ENCODE data around the gene MTCL1. TPM values are rescaled to one million over a fixed set of nuclear protein-coding genes. Genes with fewer than 3 reads are reported as not detected.
A peak's percentile ranks its signal among the peaks of the same experiment; 100 is the strongest.

MTCL1 gene
- total and polyA plus RNA-seq, 7 experiments from 2014 or later, result 0.17 to 0.81 (median 0.61) TPM; not detected in 4

- Mint-ChIP-seq H3K27ac (no peak overlapping the region), H3K9me3 (no peaks in the 10 kb centered on the region), H3K4me3 (no peak overlapping the region), H3K36me3 (no peaks in the 10 kb centered on the region), H3K4me1 (no peaks in the 10 kb centered on the region), H3K27me3 (peaks cover 0 to 15% (median 0%) of the 10 kb centered on the region in 5 donors)
- ATAC-seq, result no peak
- Histone ChIP-seq H3K36me3 (ENCODE audit: control insufficient read depth in 2 of 3, insufficient read depth in 3 of 3, low read length in 3 of 3) (no peaks in the 10 kb centered on the region), H3K9me3 (ENCODE audit: control insufficient read depth in 2 of 3, low read length in 3 of 3) (no peaks in the 10 kb centered on the region), H3K4me3 (ENCODE audit: low read length) (no peak overlapping the region), H3K4me1 (ENCODE audit: control insufficient read depth in 2 of 2, insufficient read depth in 2 of 2, low read length in 2 of 2) (no peaks in the 10 kb centered on the region), H3K27me3 (ENCODE audit: control insufficient read depth in 2 of 2, insufficient read depth in 2 of 2, low read length in 2 of 2) (no peaks in the 10 kb centered on the region), H3K27ac (ENCODE audit: low read depth, low read length) (no peak overlapping the region)
- DNase-seq, result no peak
- ChIA-PET POLR2A (no interaction called here), CTCF (no interaction called here)
- intact Hi-C loops (cut with micrococcal nuclease), result no loop called here
Measured at GRCh38 chr18:8770657-8771056, 65.3 kb downstream of the MTCL1 start.

- Histone ChIP-seq H3K4me3 (ENCODE audit: low read length) (no peak overlapping the region), H3K27me3 (ENCODE audit: control insufficient read depth in 2 of 2, insufficient read depth in 2 of 2, low read length in 2 of 2) (no peaks in the 10 kb centered on the region), H3K9me3 (ENCODE audit: control insufficient read depth in 2 of 3, low read length in 3 of 3) (no peaks in the 10 kb centered on the region), H3K4me1 (ENCODE audit: control insufficient read depth in 2 of 2, insufficient read depth in 2 of 2, low read length in 2 of 2) (no peaks in the 10 kb centered on the region), H3K27ac (ENCODE audit: low read depth, low read length) (no peak overlapping the region), H3K36me3 (ENCODE audit: control insufficient read depth in 2 of 3, insufficient read depth in 3 of 3, low read length in 3 of 3) (no peaks in the 10 kb centered on the region)
- H3K4me3 Mint-ChIP-seq, result no peak overlapping the region
- POLR2A ChIA-PET, result no interaction called here
- intact Hi-C loops (cut with micrococcal nuclease), result no loop called here
- no peak for ATAC-seq
- H3K27me3 Mint-ChIP-seq, result peaks cover 0 to 15% (median 0%) of the 10 kb centered on the region in 5 donors
- CTCF ChIA-PET, result no interaction called here
- no peak overlapping the region for H3K27ac Mint-ChIP-seq
- DNase-seq, result no peak
- H3K9me3 Mint-ChIP-seq, result no peaks in the 10 kb centered on the region
- no peaks in the 10 kb centered on the region for H3K4me1 Mint-ChIP-seq
- H3K36me3 Mint-ChIP-seq, result no peaks in the 10 kb centered on the region
Measured at GRCh38 chr18:8771930-8772329, 66.6 kb downstream of the MTCL1 start.

- no peak overlapping the region for H3K27ac Mint-ChIP-seq
- DNase-seq, result no peak
- H3K9me3 Mint-ChIP-seq, result no peaks in the 10 kb centered on the region
- Histone ChIP-seq H3K4me3 (ENCODE audit: low read length) (no peak overlapping the region), H3K36me3 (ENCODE audit: control insufficient read depth in 2 of 3, insufficient read depth in 3 of 3, low read length in 3 of 3) (no peaks in the 10 kb centered on the region), H3K27ac (ENCODE audit: low read depth, low read length) (no peak overlapping the region), H3K27me3 (ENCODE audit: control insufficient read depth in 2 of 2, insufficient read depth in 2 of 2, low read length in 2 of 2) (no peaks in the 10 kb centered on the region), H3K9me3 (ENCODE audit: control insufficient read depth in 2 of 3, low read length in 3 of 3) (no peaks in the 10 kb centered on the region), H3K4me1 (ENCODE audit: control insufficient read depth in 2 of 2, insufficient read depth in 2 of 2, low read length in 2 of 2) (no peaks in the 10 kb centered on the region)
- H3K4me1 Mint-ChIP-seq, result no peaks in the 10 kb centered on the region
- H3K27me3 Mint-ChIP-seq, result peaks cover 0 to 7% (median 0%) of the 10 kb centered on the region in 5 donors
- ChIA-PET CTCF (no interaction called here), POLR2A (no interaction called here)
- intact Hi-C loops (cut with micrococcal nuclease), result no loop called here
- ATAC-seq, result no peak
- no peak overlapping the region for H3K4me3 Mint-ChIP-seq
- no peaks in the 10 kb centered on the region for H3K36me3 Mint-ChIP-seq
Measured at GRCh38 chr18:8773980-8774379, 68.6 kb downstream of the MTCL1 start.

DNA sequence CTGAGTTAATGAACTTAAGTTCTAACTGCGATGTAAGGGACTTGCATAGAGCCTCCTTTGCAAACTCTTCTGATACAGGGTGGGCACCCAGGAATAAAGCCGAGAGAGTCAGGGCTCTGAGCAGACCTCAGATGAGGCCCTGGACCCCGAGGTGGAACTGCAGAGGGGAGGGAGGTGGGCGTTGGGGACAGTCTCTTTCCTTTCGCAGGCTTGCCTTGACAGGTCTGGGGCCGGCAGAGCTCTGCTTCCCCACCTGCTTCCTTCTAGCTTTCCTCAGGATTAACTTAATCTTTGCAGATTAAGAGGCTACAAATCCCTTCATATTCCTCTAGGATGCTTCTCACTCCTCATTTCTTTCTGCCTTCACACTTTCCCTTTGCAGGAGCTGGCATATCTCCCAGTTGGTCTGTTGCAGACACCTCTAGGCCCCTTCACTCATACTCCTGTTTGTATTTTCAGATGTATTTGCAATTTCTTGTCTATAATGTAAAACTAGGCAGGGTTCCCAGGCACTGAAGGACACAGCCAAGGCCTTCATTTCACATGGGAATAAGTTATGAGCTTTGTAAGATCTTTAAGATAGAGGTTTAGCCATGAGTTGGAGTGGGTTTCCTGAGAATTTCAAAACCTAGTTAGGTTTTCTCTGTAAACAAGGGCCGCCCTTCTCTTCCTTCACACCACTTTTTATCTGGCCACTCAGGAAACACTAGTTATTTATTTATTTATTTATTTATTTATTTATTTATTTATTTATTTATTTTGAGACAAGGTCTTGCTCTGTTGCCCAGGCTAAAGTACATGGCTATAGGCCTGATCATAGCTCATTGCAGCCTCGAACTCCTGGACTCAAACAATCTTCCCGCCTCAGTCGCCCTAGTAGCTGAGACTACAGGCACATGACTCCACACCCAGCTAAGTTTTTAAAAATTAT, 70.9 kb downstream of the MTCL1 start:
- H3K4me3 ChIP-seq (ENCODE audit: low read length), result no peak overlapping the region
- Mint-ChIP-seq H3K9me3 (no peaks in the 10 kb centered on the region), H3K27me3 (peaks cover 0 to 6% (median 0%) of the 10 kb centered on the region in 5 donors), H3K4me3 (no peak overlapping the region), H3K36me3 (no peaks in the 10 kb centered on the region), H3K4me1 (no peaks in the 10 kb centered on the region), H3K27ac (peak overlapping the region in 1 of 9 donors; percentile 28)
- no peaks in the 10 kb centered on the region for H3K27me3 ChIP-seq (ENCODE audit: control insufficient read depth in 2 of 2, insufficient read depth in 2 of 2, low read length in 2 of 2)
- H3K4me1 ChIP-seq (ENCODE audit: control insufficient read depth in 2 of 2, insufficient read depth in 2 of 2, low read length in 2 of 2), result no peaks in the 10 kb centered on the region
- DNase-seq (no peak), ATAC-seq (no peak)
- POLR2A ChIA-PET, result no interaction called here
- no peaks in the 10 kb centered on the region for H3K9me3 ChIP-seq (ENCODE audit: control insufficient read depth in 2 of 3, low read length in 3 of 3)
- intact Hi-C loops (cut with micrococcal nuclease), result no loop called here
- no peak overlapping the region for H3K27ac ChIP-seq (ENCODE audit: low read depth, low read length)
- H3K36me3 ChIP-seq (ENCODE audit: control insufficient read depth in 2 of 3, insufficient read depth in 3 of 3, low read length in 3 of 3), result no peaks in the 10 kb centered on the region
- CTCF ChIA-PET, result no interaction called here

GRCh38 chr18:8777846-8778245, 72.5 kb downstream of the MTCL1 start:
- ChIA-PET CTCF (no interaction called here), POLR2A (no interaction called here)
- no peak for ATAC-seq
- H3K27me3 Mint-ChIP-seq, result peaks cover 0 to 6% (median 0%) of the 10 kb centered on the region in 5 donors
- H3K9me3 ChIP-seq (ENCODE audit: control insufficient read depth in 2 of 3, low read length in 3 of 3), result no peaks in the 10 kb centered on the region
- no peaks in the 10 kb centered on the region for H3K27me3 ChIP-seq (ENCODE audit: control insufficient read depth in 2 of 2, insufficient read depth in 2 of 2, low read length in 2 of 2)
- H3K36me3 Mint-ChIP-seq, result no peaks in the 10 kb centered on the region
- no peak overlapping the region for H3K27ac ChIP-seq (ENCODE audit: low read depth, low read length)
- no peaks in the 10 kb centered on the region for H3K36me3 ChIP-seq (ENCODE audit: control insufficient read depth in 2 of 3, insufficient read depth in 3 of 3, low read length in 3 of 3)
- no peaks in the 10 kb centered on the region for H3K4me1 Mint-ChIP-seq
- H3K4me1 ChIP-seq (ENCODE audit: control insufficient read depth in 2 of 2, insufficient read depth in 2 of 2, low read length in 2 of 2), result no peaks in the 10 kb centered on the region
- H3K4me3 Mint-ChIP-seq, result no peak overlapping the region
- intact Hi-C loops (cut with micrococcal nuclease), result no loop called here
- no peak overlapping the region for H3K4me3 ChIP-seq (ENCODE audit: low read length)
- no peak overlapping the region for H3K27ac Mint-ChIP-seq
- DNase-seq, result no peak
- H3K9me3 Mint-ChIP-seq, result no peaks in the 10 kb centered on the region

- intact Hi-C loops (cut with micrococcal nuclease), result no loop called here
- Mint-ChIP-seq H3K36me3 (no peaks in the 10 kb centered on the region), H3K4me1 (no peaks in the 10 kb centered on the region), H3K27me3 (peaks cover 0 to 6% (median 0%) of the 10 kb centered on the region in 5 donors), H3K4me3 (no peak overlapping the region), H3K27ac (no peak overlapping the region), H3K9me3 (no peaks in the 10 kb centered on the region)
- ChIA-PET CTCF (no interaction called here), POLR2A (no interaction called here)
- Histone ChIP-seq H3K27me3 (ENCODE audit: control insufficient read depth in 2 of 2, insufficient read depth in 2 of 2, low read length in 2 of 2) (no peaks in the 10 kb centered on the region), H3K27ac (ENCODE audit: low read depth, low read length) (no peak overlapping the region), H3K9me3 (ENCODE audit: control insufficient read depth in 2 of 3, low read length in 3 of 3) (no peaks in the 10 kb centered on the region), H3K36me3 (ENCODE audit: control insufficient read depth in 2 of 3, insufficient read depth in 3 of 3, low read length in 3 of 3) (no peaks in the 10 kb centered on the region), H3K4me3 (ENCODE audit: low read length) (no peak overlapping the region), H3K4me1 (ENCODE audit: control insufficient read depth in 2 of 2, insufficient read depth in 2 of 2, low read length in 2 of 2) (no peaks in the 10 kb centered on the region)
- DNase-seq (no peak), ATAC-seq (no peak)
Measured at GRCh38 chr18:8778386-8778785, 73.0 kb downstream of the MTCL1 start.

DNA sequence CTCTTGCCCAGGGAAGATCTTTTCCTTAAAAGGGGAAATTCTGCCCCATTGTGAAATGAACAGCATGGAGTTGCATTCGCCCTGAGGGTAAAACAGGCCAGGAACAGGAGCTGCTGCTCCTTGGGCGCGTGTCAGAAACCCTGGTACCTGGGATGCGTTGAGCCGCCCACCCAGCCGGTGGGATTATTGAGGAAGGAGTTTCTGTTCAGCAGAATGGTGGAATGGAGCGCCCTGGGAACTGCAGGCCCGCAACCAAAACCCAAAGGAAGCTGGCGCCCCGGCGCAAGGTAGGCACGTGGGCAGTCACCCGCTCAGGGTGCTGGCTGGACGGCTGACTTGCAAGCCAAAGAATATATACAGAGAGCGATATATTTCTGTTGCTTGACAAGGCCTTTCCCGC, 73.5 kb downstream of the MTCL1 start:
- CTCF ChIA-PET, result no interaction called here
- intact Hi-C loops (cut with micrococcal nuclease), result no loop called here

More for the DNA sequence above, 73.5 kb downstream of the MTCL1 start:
- DNase-seq (no peak), ATAC-seq (no peak)
- Histone ChIP-seq H3K27me3 (ENCODE audit: control insufficient read depth in 2 of 2, insufficient read depth in 2 of 2, low read length in 2 of 2) (no peaks in the 10 kb centered on the region), H3K9me3 (ENCODE audit: control insufficient read depth in 2 of 3, low read length in 3 of 3) (no peaks in the 10 kb centered on the region), H3K4me3 (ENCODE audit: low read length) (no peak overlapping the region), H3K27ac (ENCODE audit: low read depth, low read length) (no peak overlapping the region), H3K4me1 (ENCODE audit: control insufficient read depth in 2 of 2, insufficient read depth in 2 of 2, low read length in 2 of 2) (no peaks in the 10 kb centered on the region), H3K36me3 (ENCODE audit: control insufficient read depth in 2 of 3, insufficient read depth in 3 of 3, low read length in 3 of 3) (no peaks in the 10 kb centered on the region)
- H3K4me3 Mint-ChIP-seq, result no peak overlapping the region
- no peaks in the 10 kb centered on the region for H3K9me3 Mint-ChIP-seq
- POLR2A ChIA-PET, result no interaction called here
- no peak overlapping the region for H3K27ac Mint-ChIP-seq
- no peaks in the 10 kb centered on the region for H3K4me1 Mint-ChIP-seq
- H3K27me3 Mint-ChIP-seq, result peaks cover 0 to 6% (median 0%) of the 10 kb centered on the region in 5 donors
- no peaks in the 10 kb centered on the region for H3K36me3 Mint-ChIP-seq

Measured in naive thymus-derived CD4-positive, alpha-beta T cell (primary cell).